SU-DHL-6 (cell line): ENCODE results near the gene CRCP.

Experiments used
- H2AFZ ChIP-seq: fragments of 200-600 bp; sonication (generic); 2 replicates; pipeline ENCODE4 v1.6.1; 2014; ENCODE audit warnings: low read depth, mild to moderate bottlenecking, moderate library complexity, mixed read lengths, antibody characterized with exemption, low read length; ENCODE audit not compliant: severe bottlenecking
- H3F3A ChIP-seq: fragments of 200-600 bp; shearing (Covaris generic); 2 replicates; pipeline ENCODE4 v1.6.0; 2016; ENCODE audit warnings: antibody characterized with exemption, mild to moderate bottlenecking; ENCODE audit not compliant: insufficient read depth
- H3K27ac ChIP-seq: fragments of 200-600 bp; sonication (generic); 2 replicates; pipeline ENCODE4 v1.5.1; 2016; ENCODE audit warnings: low read depth, mild to moderate bottlenecking, low read length, moderate library complexity, mixed read lengths
- H3K27me3 ChIP-seq: fragments of 200-600 bp; sonication (generic), shearing (Covaris generic); 2 replicates; pipeline ENCODE4 v1.6.0; 2014; ENCODE audit warnings: mild to moderate bottlenecking, low read length
- H3K36me3 ChIP-seq: fragments of 200-600 bp; sonication (generic); 2 replicates; pipeline ENCODE4 v1.6.1; 2014; ENCODE audit warnings: mild to moderate bottlenecking, low read length, mixed read lengths
- H3K4me2 ChIP-seq: fragments of 300-600, 200-600 bp; shearing (Covaris generic), sonication (generic); 2 replicates; pipeline ENCODE4 v1.6.0; 2014; ENCODE audit warnings: low read length, low read depth, mild to moderate bottlenecking; ENCODE audit not compliant: poor library complexity, severe bottlenecking
- H3K4me3 ChIP-seq: fragments of 200-600 bp; sonication (generic); 2 replicates; pipeline ENCODE4 v1.5.1; 2014; ENCODE audit warnings: antibody characterized with exemption, low read length, mild to moderate bottlenecking, mixed read lengths; ENCODE audit not compliant: insufficient read depth, poor library complexity, severe bottlenecking
- H3K79me2 ChIP-seq: fragments of 200-600 bp; sonication (generic); 2 replicates; pipeline ENCODE4 v1.6.1; 2014; ENCODE audit warnings: mild to moderate bottlenecking, low read length, moderate library complexity; ENCODE audit not compliant: insufficient read depth
- H3K9ac ChIP-seq: fragments of 200-600 bp; sonication (generic); 2 replicates; pipeline ENCODE4 v1.7.0; 2014; ENCODE audit warnings: mild to moderate bottlenecking, low read length
- H3K9me2 ChIP-seq: fragments of 200-600 bp; sonication (generic); replicated peaks from 2 replicates; pipeline ENCODE4 v1.6.1; 2014; ENCODE audit warnings: low read length; ENCODE audit not compliant: insufficient read depth
- H3K9me3 ChIP-seq: fragments of 200-600 bp; sonication (generic); 2 replicates; pipeline ENCODE4 v1.6.1; 2014; ENCODE audit warnings: low read length, mixed read lengths; ENCODE audit not compliant: insufficient read depth
- H4K20me1 ChIP-seq: fragments of 200-600 bp; sonication (generic); 2 replicates; pipeline ENCODE4 v1.6.1; 2014; ENCODE audit warnings: low read depth, mild to moderate bottlenecking, antibody characterized with exemption, low read length, moderate library complexity, mixed read lengths
- CTCF ChIP-seq: fragments of 200-600 bp; sonication (generic); IDR thresholded peaks from one replicate; pipeline ENCODE4 v1.5.1; 2017; ENCODE audit warnings: antibody characterized with exemption, mild to moderate bottlenecking, low read length, moderate library complexity; ENCODE audit not compliant: insufficient read depth, poor library complexity, severe bottlenecking
- EZH2phosphoT487 ChIP-seq: fragments of 200-600 bp; sonication (generic), shearing (Covaris generic); conservative IDR thresholded peaks from 2 replicates; pipeline ENCODE4 v1.6.1; 2018; ENCODE audit warnings: mild to moderate bottlenecking, antibody characterized with exemption, low read length, moderate library complexity, mixed read lengths

CRCP gene

GRCh38 chr7:66088861-66089838 lies 25.5 kb upstream of the CRCP start:
- Histone ChIP-seq H3K27ac (no peak overlapping the region), H3K9me3 (no peaks in the 10 kb centered on the region), H3K36me3 (no peaks in the 10 kb centered on the region), H4K20me1 (no peaks in the 10 kb centered on the region), H2AFZ (no peak overlapping the region), H3K79me2 (no peaks in the 10 kb centered on the region), H3K9ac (no peak overlapping the region), H3K27me3 (no peaks in the 10 kb centered on the region), H3K4me2 (no peak overlapping the region), H3K9me2 (no peaks in the 10 kb centered on the region), H3F3A (no peaks in the 10 kb centered on the region), H3K4me3 (no peak overlapping the region)
- TF ChIP-seq CTCF: no peak
- TF ChIP-seq EZH2phosphoT487: no peak

GRCh38 chr7:66092654-66093053 lies 22.0 kb upstream of the CRCP start:
- H3K4me3 ChIP-seq: no peak overlapping the region
- no peaks in the 10 kb centered on the region for H3K27me3 ChIP-seq
- H2AFZ ChIP-seq: no peak overlapping the region
- H4K20me1 ChIP-seq: no peaks in the 10 kb centered on the region
- H3K36me3 ChIP-seq: no peaks in the 10 kb centered on the region
- no peak overlapping the region for H3K27ac ChIP-seq
- no peaks in the 10 kb centered on the region for H3K79me2 ChIP-seq
- no peaks in the 10 kb centered on the region for H3K9me2 ChIP-seq
- 0 out of 2 replicates have a peak, but pooled peaks cover 4% of the 10 kb centered on the region for H3F3A ChIP-seq
- H3K9ac ChIP-seq: no peak overlapping the region
- TF ChIP-seq EZH2phosphoT487 (no peak), CTCF (no peak)
- H3K9me3 ChIP-seq: no peaks in the 10 kb centered on the region
- no peak overlapping the region for H3K4me2 ChIP-seq

GRCh38 chr7:66095010-66095409 lies 19.6 kb upstream of the CRCP start:
- no peak overlapping the region for H2AFZ ChIP-seq
- H3K4me3 ChIP-seq: no peak overlapping the region
- H3K36me3 ChIP-seq: no peaks in the 10 kb centered on the region
- TF ChIP-seq CTCF (no peak), EZH2phosphoT487 (no peak)
- no peaks in the 10 kb centered on the region for H3K27me3 ChIP-seq
- no peak overlapping the region for H3K9ac ChIP-seq
- H3K4me2 ChIP-seq: no peak overlapping the region
- H3K9me2 ChIP-seq: no peaks in the 10 kb centered on the region
- H3K79me2 ChIP-seq: no peaks in the 10 kb centered on the region
- 0 out of 2 replicates have a peak, but pooled peaks cover 4% of the 10 kb centered on the region for H3F3A ChIP-seq
- no peaks in the 10 kb centered on the region for H4K20me1 ChIP-seq
- H3K27ac ChIP-seq: no peak overlapping the region
- H3K9me3 ChIP-seq: no peaks in the 10 kb centered on the region
